Activated naive CD4-positive, alpha-beta T cell (primary cell): ENCODE results near the gene KISS1.
A peak's percentile ranks its signal among the peaks of the same experiment; 100 is the strongest.

Experiments
- DNase-seq, 4 experiments: peaks; one replicate each; lab custom pipeline; 2025; lab: John Stamatoyannopoulos, UW

The KISS1 gene

DNA sequence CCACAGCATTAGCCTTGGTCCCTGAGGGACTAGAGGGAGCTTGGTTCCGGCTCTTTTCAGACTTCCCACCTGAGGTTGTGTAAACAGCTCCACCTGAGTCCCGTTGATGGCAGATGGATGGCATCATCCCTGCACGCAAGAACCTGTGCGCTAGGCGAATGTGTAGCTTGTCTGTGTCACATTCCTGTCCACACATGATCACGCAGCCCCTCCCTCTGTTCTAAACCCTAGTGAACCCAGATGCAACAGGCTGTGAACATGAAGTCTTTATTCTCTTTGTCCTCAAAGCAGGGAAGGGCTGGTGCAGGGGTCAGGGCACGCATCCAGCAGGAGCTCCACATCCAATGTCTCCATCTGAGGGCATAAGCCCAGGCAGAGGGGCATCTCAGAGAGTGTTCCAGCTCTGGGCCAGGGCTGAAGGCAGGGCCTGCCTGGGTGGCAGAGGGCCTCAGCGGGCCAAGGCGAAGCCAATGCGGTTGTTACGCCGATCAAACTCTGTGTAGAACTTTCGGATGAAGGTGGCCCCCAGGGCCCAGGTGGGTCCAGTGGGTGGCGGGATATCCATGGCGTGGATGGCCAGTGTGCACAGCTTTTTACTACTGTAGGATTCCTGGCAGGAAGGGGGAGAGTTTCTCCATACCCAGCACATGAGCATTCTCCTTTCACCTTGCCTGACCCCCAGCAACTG is 41.6 kb downstream of the KISS1 start:
- no peak for DNase-seq

DNA sequence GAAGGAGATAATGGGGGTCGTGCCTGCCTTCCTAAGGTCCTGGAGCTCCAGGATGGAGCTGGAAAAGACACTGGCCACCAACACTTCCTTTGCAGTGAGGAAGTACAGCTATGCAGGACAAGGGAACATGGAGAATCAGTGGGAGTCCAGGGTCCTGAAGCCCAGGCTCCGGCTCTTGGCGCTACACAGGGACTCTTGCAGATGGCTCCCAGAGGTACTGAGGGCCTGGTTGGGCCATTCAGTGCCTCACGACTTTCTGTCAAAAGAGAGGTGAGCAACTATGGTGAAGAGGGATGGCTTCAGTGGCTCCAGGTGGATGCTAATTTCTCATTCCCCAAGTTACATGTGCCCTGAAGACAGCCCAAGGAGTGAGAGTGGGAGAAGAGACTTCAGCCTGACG is 42.6 kb downstream of the KISS1 start:
- DNase-seq, result no peak

DNA sequence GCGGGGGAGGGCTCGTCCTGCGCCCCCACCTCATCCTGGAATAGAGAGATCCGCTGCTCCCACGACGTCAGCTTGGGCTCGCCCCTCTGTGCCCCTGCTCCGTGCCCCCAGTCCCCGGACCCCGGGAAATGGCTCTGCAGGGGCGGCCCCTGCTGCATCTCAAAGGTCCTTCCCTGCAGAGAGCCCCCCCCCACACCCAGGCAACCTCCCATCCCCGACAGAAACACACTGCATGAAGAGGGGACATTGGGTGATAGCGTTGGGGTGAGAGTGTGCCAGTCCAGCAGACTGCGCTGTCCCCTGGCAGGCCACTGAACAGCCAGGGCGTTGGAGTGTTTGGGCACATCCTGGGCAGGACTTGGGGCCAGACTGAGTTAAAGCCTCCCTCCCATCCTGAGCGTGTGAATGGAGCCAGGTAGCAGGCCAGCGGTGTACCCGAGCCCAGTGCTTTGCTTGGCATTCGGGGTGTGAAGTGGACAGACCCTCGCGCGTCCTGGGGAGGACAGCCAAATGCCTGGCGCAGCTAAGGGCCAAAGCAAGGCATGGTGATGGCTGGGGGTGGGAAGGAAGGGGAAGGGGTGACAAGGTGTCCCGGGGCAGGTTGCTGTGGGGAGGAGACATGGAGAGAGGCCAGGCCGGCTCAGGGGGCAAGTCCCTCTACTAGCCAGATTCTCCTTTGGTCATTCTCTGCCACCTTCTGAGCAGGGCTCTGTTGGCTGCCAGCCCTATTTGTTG is 43.8 kb downstream of the KISS1 start:
- DNase-seq, result no peak

DNA sequence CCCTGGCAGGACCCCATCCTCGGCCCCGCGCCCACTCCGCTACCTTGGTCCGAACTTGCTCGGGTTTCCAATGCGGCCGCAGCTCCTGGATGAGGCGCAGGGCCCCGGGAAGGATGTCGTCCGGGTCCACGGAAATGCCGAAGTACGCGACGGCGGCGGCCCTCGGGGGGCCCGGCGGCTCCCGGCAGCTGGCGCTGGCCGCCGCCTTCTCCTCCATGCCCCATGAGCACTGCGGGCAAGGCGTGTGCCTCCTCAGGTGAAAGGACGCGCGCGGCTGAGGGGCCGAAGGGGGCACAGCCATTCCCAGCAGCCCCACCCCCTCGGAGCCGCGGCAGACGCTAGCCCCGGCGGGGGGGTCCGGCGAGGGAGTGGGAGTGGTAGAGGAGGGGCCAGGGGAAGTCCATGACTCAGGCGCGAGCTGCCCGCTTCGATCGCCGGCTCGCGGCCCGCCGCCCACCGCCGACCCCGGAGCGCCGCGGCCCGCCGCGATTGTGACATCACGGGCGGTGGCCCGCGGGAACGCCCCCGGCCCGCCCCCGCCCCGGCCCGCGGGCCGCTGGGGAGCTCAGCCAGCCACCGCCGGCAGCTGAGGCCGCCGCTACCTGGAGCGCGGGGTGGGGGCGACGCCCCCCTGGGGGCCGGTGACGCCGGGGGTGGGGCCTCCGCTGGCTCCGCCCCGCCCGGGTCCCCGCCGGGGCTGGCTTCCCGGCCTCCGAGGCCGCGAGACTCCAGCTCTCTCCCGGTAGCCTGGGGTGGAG is 44.6 kb downstream of the KISS1 start, which contains the start of gene ETNK2:
ETNK2 (minus strand) TSS at position 493 of the 758 bp plus-strand sequence; CDS start at position 301, 192 bp downstream.
- peak in 2 of 4 experiments; percentile 33 to 57 for DNase-seq

DNA sequence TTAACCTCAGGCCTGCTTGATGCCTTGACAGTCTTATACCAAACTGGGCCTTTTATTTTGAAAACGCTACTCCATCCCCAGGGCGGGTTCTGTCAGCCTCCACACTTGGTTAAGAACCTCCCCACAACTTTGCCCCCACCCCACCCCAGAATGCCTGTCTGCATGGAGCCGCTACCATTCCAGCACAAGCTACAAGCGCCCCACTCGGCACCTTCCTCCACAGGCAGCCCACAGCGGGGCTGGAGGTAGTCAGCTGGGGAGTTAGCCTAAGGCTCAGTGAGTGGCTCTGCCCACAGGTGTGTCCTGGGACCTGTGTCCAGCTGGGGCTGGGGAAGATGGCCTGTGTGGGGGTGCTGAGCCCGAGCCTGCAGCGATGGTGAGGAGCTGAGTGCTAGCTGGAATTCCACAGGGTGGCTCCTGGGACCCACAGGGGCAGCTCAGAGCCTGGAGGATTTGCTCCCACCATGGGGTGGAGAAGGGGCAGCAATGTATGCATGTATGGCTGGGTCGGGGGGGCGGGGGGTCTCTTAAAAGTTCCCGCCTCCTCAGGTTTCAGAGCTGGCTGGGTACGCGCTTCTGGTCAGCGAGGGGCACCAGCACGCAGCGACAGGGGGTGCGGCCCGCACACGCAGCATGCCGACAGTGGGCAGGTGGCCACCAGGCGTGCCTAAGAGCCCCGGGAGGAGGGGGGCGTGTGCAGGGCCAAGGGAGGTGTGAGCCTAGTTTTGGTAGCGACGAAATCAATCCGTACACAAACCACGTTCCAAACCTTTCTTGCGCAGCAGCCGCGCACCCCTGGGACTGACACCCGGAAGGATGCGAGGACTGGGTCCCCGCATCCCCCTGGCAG is 45.4 kb downstream of the KISS1 start:
- DNase-seq, result peak in 1 of 4 experiments; percentile 8

DNA sequence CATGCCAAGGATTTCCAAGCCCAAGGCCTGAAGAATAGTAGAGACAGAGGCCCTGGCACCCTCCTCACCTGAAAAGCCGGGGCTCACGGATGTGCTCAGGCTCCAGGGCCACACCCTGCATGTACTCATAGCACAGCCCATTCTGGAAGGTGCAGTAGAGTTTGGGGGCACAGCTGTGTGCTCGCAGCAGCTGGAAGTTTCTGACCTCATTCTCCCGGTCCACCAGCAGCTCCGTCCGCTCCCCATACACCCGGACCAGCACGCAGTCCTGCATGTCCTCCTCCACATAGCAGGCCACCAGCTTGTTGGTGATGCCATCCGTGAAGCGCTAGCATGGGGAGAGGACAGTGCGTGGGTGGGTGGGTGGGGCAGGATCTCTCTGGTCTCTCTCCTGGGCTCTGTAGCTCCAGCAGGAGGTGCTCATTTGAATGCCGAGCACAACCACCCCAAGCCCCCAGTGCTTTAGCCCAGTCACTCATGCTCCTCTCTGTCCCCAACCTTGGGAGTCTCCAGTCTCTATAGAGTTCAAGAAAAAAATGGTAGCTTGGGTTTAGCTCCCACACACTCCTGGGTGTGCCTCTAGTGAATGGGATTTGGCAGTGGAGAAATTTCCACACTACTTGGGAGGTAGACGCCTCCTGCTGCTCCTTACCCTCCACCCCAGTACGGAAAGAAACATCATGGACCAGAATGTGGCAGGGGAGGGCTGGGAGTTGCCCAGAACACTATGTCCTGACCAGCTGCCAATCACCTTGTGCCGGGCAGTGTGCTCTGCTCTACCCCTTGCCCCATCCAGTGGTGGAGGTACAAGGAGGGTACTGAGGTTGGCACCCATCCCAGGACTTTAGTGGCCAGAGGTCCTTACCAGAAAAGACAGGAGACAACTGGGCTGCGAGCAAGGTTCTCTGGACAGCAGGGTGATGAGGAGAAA is 46.4 kb downstream of the KISS1 start:
- DNase-seq, result no peak

DNA sequence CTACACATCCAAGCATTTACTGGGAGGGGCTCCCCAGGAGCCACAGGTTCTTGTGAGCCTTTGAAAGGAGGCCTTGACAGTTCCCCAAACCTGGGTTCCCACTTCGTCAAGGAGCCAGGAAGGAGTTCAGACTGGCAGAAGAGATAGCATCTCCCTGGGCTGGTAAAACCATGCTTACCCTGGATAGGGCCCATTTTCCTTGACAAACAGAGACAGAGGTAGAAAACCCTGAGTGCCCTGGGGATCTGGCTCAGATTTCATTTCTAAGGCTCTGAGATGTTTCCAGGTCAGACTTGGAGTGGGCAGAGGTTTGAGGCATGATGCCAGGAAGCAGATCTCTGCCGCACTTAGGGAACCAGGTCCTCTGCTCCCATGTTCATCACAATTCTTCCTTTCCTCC is 47.2 kb downstream of the KISS1 start:
- DNase-seq, result no peak

DNA sequence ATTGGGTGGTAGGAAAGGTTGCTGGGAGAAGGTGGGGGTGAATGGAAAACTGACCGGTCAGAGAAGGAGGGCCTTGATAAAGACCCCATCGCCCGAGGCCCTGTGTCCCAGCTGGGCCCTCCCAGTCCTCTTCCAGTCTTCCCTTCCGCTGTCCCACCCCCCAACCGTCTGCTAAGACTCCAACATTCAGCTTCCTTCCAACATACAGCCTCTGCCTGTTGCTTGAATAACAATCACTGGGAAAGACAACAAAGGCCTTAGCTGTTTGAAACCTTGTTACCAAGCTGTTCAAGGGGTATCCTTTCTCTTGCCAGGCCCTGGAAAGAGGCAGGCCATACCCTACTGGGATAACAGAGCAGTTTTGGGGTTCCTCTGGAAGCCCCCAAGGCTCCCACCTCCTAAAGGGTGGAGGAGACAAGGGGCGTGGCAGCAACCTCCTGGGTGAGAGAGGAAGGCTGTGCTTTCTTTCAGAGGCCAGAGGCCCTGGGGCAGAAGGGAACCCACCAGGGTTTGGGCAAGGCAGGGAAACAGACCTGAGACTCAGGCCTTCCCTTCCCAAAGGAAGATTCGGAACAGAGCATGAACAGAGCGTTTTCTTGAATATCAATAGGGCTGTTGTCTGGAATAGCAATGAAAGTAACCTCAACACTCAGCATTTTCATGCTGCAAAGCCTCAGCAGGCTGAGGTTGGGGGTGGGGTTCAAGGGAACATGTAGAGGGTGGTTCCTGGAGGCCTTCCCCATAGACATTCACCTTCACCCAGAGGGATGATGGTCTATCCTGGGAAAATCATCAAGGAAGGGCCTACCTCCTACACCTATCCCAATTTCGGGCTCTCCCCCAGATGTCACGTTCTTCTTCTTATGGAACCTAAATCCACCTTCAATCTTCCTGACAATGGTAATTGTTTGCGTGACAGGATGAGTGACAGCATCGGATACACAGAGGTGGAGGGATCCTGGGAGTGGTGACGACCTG is 48.6 kb downstream of the KISS1 start:
- no peak for DNase-seq

DNA sequence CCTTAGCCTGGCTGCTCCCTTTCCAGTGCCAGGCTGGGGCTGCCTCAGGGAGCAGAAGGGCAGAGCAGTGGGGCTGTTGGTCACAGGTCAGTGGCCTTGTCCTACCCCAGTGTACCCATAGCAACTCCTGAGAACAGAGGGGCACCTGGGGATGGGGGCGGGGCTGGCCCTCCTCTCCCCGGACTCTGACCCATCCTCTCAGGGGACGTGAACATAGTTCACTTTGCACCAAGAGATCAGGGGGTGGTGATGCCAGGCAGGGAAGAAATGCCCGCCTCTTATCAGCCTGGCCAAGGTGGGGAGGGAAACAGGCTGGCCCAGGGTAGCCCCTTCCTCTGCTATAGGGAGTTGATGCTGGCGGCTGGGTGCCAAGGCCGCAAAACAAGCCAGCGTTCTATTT is 49.3 kb downstream of the KISS1 start:
- no peak for DNase-seq

DNA sequence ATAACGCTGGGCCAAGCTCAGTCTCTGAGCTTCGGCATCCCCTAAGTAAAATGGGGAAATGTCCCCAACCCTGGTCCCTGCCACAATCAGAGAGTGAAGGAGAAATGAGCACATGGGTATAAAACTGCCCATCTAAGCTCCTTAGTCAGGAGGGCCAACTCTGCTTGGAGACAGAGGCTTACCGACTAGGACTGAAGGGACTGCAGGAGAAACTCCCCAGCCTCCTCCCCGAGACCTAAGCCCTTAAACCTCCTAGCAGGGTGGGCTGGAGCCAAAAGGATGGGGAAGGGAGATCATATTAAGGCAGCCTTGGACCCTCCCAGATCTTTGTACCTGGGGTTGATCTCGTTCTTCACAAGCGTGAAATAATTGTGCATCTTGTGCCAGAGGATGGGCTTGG is 50.0 kb downstream of the KISS1 start:
- no peak for DNase-seq

DNA sequence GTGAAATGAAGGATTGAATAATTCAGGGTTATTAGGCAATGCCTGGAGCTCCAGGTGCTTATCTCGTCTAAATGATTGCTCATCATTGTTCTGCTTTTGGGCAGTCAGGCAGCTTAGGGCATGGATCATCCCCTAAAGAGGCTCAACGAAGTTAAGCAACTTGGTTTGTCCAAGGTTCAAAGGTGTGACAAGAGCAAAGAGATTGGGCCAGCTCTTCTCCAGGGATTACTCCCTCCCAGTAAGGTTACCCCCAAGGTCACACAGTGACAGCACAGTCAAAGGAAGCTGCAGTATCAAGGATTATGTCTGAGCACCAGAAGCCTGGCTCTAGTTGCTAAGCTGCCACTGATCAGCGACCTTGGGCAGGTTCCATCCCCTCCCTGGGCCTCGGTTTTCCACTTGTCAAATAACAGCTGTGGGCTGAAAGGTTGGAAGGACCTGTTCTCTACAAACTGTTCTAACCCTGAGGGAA is 51.2 kb downstream of the KISS1 start:
- no peak for DNase-seq

DNA sequence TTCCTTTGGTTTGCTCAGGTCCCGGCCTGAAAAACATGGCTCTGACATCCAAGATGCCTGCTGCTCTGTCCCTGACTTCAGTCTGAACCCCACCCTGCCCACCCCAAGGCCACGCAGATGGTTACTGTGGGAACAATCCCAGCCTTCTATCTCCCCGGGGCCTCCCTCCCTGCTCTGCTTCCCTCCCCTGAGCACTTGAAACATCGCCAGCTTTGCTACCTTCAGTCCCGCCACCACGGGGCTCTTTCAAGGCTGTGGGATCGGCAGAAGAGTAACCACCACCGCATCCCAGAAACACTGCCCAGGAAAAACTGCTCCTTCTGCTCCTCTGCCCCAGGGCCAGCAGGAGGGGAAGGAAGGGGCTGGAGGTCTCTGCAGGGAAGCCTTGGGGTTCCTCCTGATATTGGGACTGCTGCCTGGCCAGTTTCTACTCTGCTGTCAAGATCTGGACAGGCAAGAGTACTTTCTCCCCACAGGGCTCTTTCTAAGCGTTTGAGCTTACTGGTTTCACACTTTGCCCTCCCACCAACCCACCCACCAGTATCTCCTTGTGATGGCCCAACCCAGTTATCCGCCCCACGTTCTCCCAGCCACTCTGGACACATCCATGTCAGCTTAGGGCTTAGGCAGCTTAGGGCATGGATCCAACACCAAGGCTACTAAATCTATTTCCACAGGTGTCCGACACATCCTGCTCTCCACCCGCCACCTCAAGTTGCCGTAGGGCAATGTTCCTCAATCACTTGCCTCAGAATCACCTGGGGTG is 52.8 kb downstream of the KISS1 start:
- DNase-seq, result no peak

DNA sequence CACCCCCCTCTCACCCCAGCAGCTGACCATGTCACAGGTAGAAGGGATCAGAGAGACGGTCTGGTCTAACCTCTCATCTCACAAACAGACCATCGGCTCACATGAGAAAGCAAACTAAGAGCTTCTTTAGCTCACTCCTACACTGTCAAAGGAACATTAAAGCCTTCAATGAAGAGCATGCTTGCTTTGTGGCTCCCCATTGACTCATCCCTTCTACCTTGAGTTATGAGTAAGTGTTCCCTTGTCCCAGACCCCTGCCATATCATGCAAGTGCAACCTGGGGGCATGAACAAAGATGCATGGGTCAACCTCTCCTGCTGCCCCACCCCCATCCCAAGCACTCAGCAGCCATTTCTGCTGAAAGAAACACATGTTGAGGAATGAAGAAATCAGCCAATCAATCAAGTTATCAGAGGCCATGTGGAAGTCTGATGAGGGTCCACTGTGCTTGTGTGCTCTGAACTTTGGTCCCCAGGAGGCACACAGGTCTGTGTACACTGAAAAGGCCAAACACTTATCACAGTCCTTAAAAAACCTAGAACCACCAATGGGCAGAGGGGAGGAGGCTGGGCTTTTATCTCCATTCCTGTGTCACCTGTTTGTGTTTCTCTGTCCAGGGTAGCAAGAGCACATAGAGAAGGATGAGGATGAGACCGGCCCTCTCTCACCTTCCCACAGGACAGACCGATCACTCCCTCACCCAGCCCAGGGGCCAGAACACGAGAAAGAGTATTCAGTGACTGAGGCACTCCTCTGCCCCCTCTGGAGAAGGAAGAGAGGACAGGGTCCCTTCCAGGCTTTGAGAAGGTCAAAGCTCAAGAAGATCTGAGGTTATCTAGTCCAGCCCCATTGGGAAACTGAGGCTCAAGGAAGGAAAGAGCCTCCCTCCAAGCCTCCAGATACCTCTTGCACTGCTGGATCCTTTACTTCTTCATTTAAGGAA is 54.0 kb downstream of the KISS1 start:
- DNase-seq, result no peak

DNA sequence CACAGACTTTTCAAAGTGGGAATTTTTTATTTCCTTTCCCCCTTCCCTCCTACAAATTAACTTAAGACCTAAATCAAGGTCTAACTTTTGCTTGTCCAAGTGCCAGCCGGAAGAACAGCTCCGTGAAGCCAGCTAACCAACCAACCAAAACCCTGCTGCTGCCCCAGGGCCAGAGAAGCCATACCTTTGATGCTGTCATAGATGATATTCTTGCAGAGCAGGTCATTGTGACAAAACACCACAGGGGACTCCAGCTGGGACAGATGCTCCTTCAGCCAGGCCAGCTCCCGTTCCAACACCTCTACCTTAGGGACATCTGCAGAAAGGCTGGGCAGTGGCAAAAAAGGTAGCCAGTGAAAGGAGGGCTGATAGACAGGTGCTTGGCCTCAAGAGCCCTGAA is 55.2 kb downstream of the KISS1 start:
- DNase-seq, result no peak
